ENCODE measurements around the gene KRT33B. TPM values are rescaled to one million over a fixed set of nuclear protein-coding genes. Genes with fewer than 3 reads are reported as not detected.

KRT33B gene
- total and polyA plus RNA-seq, 2 of the 13 experiments (the other 11 are each of a cell fraction or from before 2014, with no cell fraction given) = not detected

DNA sequence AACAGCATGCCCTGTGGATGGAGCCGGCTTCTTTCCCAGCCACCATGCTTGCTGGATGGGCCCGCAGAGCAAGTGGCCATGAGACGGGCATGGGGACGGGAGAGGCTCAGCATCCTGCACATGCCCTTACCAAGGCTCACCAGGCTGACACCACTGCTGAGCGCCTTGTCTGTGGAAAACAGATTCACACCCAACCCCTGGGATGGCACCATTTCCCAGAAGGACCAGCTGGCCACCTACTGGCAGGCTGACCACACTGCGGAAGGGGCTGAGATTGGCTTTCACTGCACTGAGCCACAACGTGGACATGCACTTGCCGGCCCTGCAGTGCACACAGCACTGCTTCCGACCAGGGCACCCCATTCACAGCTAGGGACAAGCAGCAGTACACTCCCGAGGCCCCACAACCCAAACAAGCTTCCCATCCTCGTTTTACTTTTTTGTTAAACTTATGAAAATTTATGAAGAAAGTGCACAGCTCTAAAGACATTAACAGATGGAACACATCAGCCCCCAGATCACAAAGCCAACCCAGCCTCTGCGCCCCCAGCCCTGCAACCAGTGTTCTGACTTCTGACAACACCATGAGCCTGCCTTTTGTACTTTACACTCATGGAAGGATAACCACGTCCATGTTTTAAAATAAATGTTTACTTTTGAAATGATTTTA lies 40.2 kb downstream of the KRT33B start (continued):
- no peak for TF ChIP-seq ZNF225 (CRISPR knock-in tag; IDR thresholded peaks at IDR 0.05)
- TF ChIP-seq ZKSCAN1 (IDR thresholded peaks at IDR 0.05; ENCODE audit: low read length) = no peak
- no peak for TF ChIP-seq ZBTB38 (CRISPR knock-in tag; IDR thresholded peaks at IDR 0.05)
- TF ChIP-seq KAT2B (IDR thresholded peaks at IDR 0.05; ENCODE audit: borderline replicate concordance, low read depth, low read length) = no peak
- TF ChIP-seq FOSL2 (CRISPR knock-in tag; IDR thresholded peaks at IDR 0.05) = peak; percentile 44
- TF ChIP-seq, protein P1, sequence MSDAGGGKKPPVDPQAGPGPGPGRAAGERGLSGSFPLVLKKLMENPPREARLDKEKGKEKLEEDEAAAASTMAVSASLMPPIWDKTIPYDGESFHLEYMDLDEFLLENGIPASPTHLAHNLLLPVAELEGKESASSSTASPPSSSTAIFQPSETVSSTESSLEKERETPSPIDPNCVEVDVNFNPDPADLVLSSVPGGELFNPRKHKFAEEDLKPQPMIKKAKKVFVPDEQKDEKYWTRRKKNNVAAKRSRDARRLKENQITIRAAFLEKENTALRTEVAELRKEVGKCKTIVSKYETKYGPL (CRISPR knock-in tag; IDR thresholded peaks at IDR 0.05) = no peak
- TF ChIP-seq NAIF1 (CRISPR knock-in tag; IDR thresholded peaks at IDR 0.05; ENCODE audit: borderline replicate concordance) = no peak
- TF ChIP-seq ZFP82 (CRISPR knock-in tag; IDR thresholded peaks at IDR 0.05; ENCODE audit: borderline replicate concordance) = no peak
- TF ChIP-seq FOXK1 (CRISPR knock-in tag; IDR thresholded peaks at IDR 0.05; ENCODE audit: borderline replicate concordance, low read depth) = no peak
- TF ChIP-seq KDM2A (CRISPR knock-in tag; IDR thresholded peaks at IDR 0.05; ENCODE audit: borderline replicate concordance, low read depth) = peak; percentile 48; the same call in 1 of the 2 replicates
- TF ChIP-seq, protein P2, sequence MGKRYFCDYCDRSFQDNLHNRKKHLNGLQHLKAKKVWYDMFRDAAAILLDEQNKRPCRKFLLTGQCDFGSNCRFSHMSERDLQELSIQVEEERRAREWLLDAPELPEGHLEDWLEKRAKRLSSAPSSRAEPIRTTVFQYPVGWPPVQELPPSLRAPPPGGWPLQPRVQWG (CRISPR knock-in tag; IDR thresholded peaks at IDR 0.05; ENCODE audit: borderline replicate concordance, low read depth) = no peak
- TF ChIP-seq NR2C2 (CRISPR knock-in tag; IDR thresholded peaks at IDR 0.05; ENCODE audit: borderline replicate concordance) = no peak
- no peak for TF ChIP-seq KAT8 (CRISPR knock-in tag; IDR thresholded peaks at IDR 0.05)
- no peak for TF ChIP-seq CBX1 (IDR thresholded peaks at IDR 0.05; ENCODE audit: low read depth)
- peak; percentile 32; the same call in 1 of the 2 replicates for TF ChIP-seq ZFX (CRISPR knock-in tag; IDR thresholded peaks at IDR 0.05; ENCODE audit: low read depth)
- no peak for TF ChIP-seq SNAI1 (CRISPR knock-in tag; IDR thresholded peaks at IDR 0.05; ENCODE audit: borderline replicate concordance)
- TF ChIP-seq, protein P3, sequence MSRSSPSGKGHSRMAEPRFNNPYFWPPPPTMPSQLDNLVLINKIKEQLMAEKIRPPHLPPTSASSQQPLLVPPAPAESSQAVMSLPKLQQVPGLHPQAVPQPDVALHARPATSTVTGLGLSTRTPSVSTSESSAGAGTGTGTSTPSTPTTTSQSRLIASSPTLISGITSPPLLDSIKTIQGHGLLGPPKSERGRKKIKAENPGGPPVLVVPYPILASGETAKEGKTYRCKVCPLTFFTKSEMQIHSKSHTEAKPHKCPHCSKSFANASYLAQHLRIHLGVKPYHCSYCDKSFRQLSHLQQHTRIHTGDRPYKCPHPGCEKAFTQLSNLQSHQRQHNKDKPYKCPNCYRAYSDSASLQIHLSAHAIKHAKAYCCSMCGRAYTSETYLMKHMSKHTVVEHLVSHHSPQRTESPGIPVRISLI (CRISPR knock-in tag; IDR thresholded peaks at IDR 0.05; ENCODE audit: borderline replicate concordance) = no peak
- TF ChIP-seq, protein P4, sequence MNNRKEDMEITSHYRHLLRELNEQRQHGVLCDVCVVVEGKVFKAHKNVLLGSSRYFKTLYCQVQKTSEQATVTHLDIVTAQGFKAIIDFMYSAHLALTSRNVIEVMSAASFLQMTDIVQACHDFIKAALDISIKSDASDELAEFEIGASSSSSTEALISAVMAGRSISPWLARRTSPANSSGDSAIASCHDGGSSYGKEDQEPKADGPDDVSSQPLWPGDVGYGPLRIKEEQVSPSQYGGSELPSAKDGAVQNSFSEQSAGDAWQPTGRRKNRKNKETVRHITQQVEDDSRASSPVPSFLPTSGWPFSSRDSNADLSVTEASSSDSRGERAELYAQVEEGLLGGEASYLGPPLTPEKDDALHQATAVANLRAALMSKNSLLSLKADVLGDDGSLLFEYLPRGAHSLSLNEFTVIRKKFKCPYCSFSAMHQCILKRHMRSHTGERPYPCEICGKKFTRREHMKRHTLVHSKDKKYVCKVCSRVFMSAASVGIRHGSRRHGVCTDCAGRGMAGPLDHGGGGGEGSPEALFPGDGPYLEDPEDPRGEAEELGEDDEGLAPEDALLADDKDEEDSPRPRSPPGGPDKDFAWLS (CRISPR knock-in tag; IDR thresholded peaks at IDR 0.05; ENCODE audit: borderline replicate concordance) = no peak
- TF ChIP-seq SOX5 (CRISPR knock-in tag; IDR thresholded peaks at IDR 0.05; ENCODE audit: borderline replicate concordance) = no peak
- TF ChIP-seq MEIS1 (CRISPR knock-in tag; IDR thresholded peaks at IDR 0.05; ENCODE audit: borderline replicate concordance) = peak; percentile 52; the same call in 1 of the 2 replicates
- TF ChIP-seq ZNF652 (CRISPR knock-in tag; IDR thresholded peaks at IDR 0.05; ENCODE audit: borderline replicate concordance, low read depth) = no peak
